NCI-H345 (cell line): ENCODE results near the gene PLD1.

ENCODE experiments used
- DNase-seq: peaks from one replicate; lab custom pipeline; 2025; lab: John Stamatoyannopoulos, UW

Gene PLD1

GRCh38 chr3:171792531-171792930 is 17.8 kb downstream of the PLD1 start:
- no peak for DNase-seq

- no peak for DNase-seq
Observed at GRCh38 chr3:171791692-171792076, 18.6 kb downstream of the PLD1 start.

GRCh38 chr3:171790898-171791691 is 19.2 kb downstream of the PLD1 start:
- DNase-seq, result no peak

GRCh38 chr3:171790574-171790897 is 19.7 kb downstream of the PLD1 start:
- DNase-seq, result no peak

- DNase-seq, result no peak
Observed at GRCh38 chr3:171789759-171790505, 20.4 kb downstream of the PLD1 start.

- no peak for DNase-seq
Observed at GRCh38 chr3:171788546-171789351, 21.5 kb downstream of the PLD1 start.

- DNase-seq, result no peak
Observed at GRCh38 chr3:171786997-171787396, 23.3 kb downstream of the PLD1 start.

GRCh38 chr3:171784937-171785336 is 25.3 kb downstream of the PLD1 start:
- DNase-seq, result no peak

GRCh38 chr3:171784387-171784786 is 25.9 kb downstream of the PLD1 start:
- DNase-seq, result no peak

- no peak for DNase-seq
Observed at GRCh38 chr3:171783626-171784025, 26.7 kb downstream of the PLD1 start.

GRCh38 chr3:171783086-171783485 is 27.2 kb downstream of the PLD1 start:
- DNase-seq, result no peak

GRCh38 chr3:171782617-171783016 is 27.7 kb downstream of the PLD1 start:
- no peak for DNase-seq

GRCh38 chr3:171781711-171782127 is 28.6 kb downstream of the PLD1 start:
- DNase-seq, result no peak

GRCh38 chr3:171778493-171778892 is 31.8 kb downstream of the PLD1 start:
- DNase-seq, result no peak

GRCh38 chr3:171777596-171777995 is 32.7 kb downstream of the PLD1 start:
- no peak for DNase-seq

- no peak for DNase-seq
Observed at GRCh38 chr3:171776839-171777583, 33.3 kb downstream of the PLD1 start.

- no peak for DNase-seq
Observed at GRCh38 chr3:171776411-171776810, 33.9 kb downstream of the PLD1 start.

- DNase-seq, result no peak
Observed at GRCh38 chr3:171775943-171776342, 34.3 kb downstream of the PLD1 start.

- no peak for DNase-seq
Observed at GRCh38 chr3:171774521-171774920, 35.8 kb downstream of the PLD1 start.

- peak; percentile 10 for DNase-seq
Observed at GRCh38 chr3:171772427-171773056, 37.7 kb downstream of the PLD1 start.
